H9 (cell line): Measurements from ENCODE around the gene TGM4. TPM values are rescaled to one million over a fixed set of nuclear protein-coding genes. Genes with fewer than 3 reads are reported as not detected.

Source experiments
- DNase-seq: peaks from one replicate; pipeline ENCODE4 v3.0.0-alpha.2; 2017
- H2AFZ ChIP-seq: one replicate; pipeline ENCODE4 v1.6.1; 2013; ENCODE audit warnings: mild to moderate bottlenecking, low read length, control low read depth, moderate library complexity
- H2AK5ac ChIP-seq: 2 replicates; pipeline ENCODE4 v1.6.1; 2013; ENCODE audit warnings: low read length, control low read depth, mixed read lengths; ENCODE audit not compliant: insufficient read length
- H2BK120ac ChIP-seq: one replicate; pipeline ENCODE4 v1.6.1; 2013; ENCODE audit warnings: low read depth, mild to moderate bottlenecking, low read length, control low read depth, inconsistent platforms; ENCODE audit not compliant: poor library complexity, severe bottlenecking
- H2BK12ac ChIP-seq: 2 replicates; pipeline ENCODE4 v1.6.1; 2013; ENCODE audit warnings: low read length, control low read depth, mixed read lengths, low read depth; ENCODE audit not compliant: insufficient read length
- H2BK15ac ChIP-seq: 2 replicates; pipeline ENCODE4 v1.6.1; 2013; ENCODE audit warnings: low read depth, low read length, control low read depth
- H2BK20ac ChIP-seq: one replicate; pipeline ENCODE4 v1.6.1; 2013; ENCODE audit warnings: low read depth, mild to moderate bottlenecking, low read length, control low read depth, inconsistent platforms; ENCODE audit not compliant: poor library complexity, severe bottlenecking
- H2BK5ac ChIP-seq: 2 replicates; pipeline ENCODE4 v1.6.1; 2013; ENCODE audit warnings: low read length, control low read depth, mixed read lengths; ENCODE audit not compliant: insufficient read length
- H3K14ac ChIP-seq: 2 replicates; pipeline ENCODE4 v1.6.1; 2013; ENCODE audit warnings: low read length, control low read depth; ENCODE audit not compliant: insufficient read depth
- H3K18ac ChIP-seq: 2 replicates; pipeline ENCODE4 v1.6.1; 2013; ENCODE audit warnings: low read depth, mild to moderate bottlenecking, mixed read lengths, low read length, control low read depth; ENCODE audit not compliant: insufficient read length
- H3K23ac ChIP-seq: 2 replicates; pipeline ENCODE4 v1.6.1; 2013; ENCODE audit warnings: low read length, control low read depth, mixed read lengths, low read depth; ENCODE audit not compliant: insufficient read length
- H3K23me2 ChIP-seq: 2 replicates; pipeline ENCODE4 v1.6.1; 2013; ENCODE audit warnings: low read depth, mild to moderate bottlenecking, mixed read lengths, low read length, control low read depth; ENCODE audit not compliant: insufficient read length, poor library complexity, severe bottlenecking
- H3K27ac ChIP-seq: 2 replicates; pipeline ENCODE4 v1.5.1; 2013; ENCODE audit warnings: low read length, control low read depth, mixed read lengths, low read depth; ENCODE audit not compliant: insufficient read length
- H3K27me3 ChIP-seq: 2 replicates; pipeline ENCODE4 v1.6.1; 2013; ENCODE audit warnings: low read length, control low read depth, inconsistent platforms; ENCODE audit not compliant: insufficient read depth
- H3K4ac ChIP-seq: 2 replicates; pipeline ENCODE4 v1.6.1; 2013; ENCODE audit warnings: low read depth, mild to moderate bottlenecking, control low read depth, inconsistent platforms, low read length, moderate library complexity
- H3K4me1 ChIP-seq: 2 replicates; pipeline ENCODE4 v1.6.1; 2013; ENCODE audit warnings: low read length, control low read depth, inconsistent platforms; ENCODE audit not compliant: insufficient read depth
- H3K4me2 ChIP-seq: 2 replicates; pipeline ENCODE4 v1.6.1; 2013; ENCODE audit warnings: low read length, control low read depth, mixed read lengths; ENCODE audit not compliant: insufficient read length, insufficient read depth
- H3K56ac ChIP-seq: 2 replicates; pipeline ENCODE4 v1.6.1; 2013; ENCODE audit warnings: low read depth, mild to moderate bottlenecking, mixed read lengths, low read length, control low read depth; ENCODE audit not compliant: insufficient read length
- H3K79me1 ChIP-seq: 2 replicates; pipeline ENCODE4 v1.6.1; 2013; ENCODE audit warnings: low read depth, mild to moderate bottlenecking, moderate library complexity, low read length, control low read depth, inconsistent platforms; ENCODE audit not compliant: insufficient read depth, poor library complexity, severe bottlenecking
- H3K79me2 ChIP-seq: 2 replicates; pipeline ENCODE4 v1.6.1; 2013; ENCODE audit warnings: low read length, control low read depth, inconsistent platforms; ENCODE audit not compliant: insufficient read depth
- H3K9ac ChIP-seq: 2 replicates; pipeline ENCODE4 v1.6.1; 2013; ENCODE audit warnings: low read length, control low read depth, mixed read lengths; ENCODE audit not compliant: insufficient read length; ENCODE audit errors: extremely low read depth
- H3K9me3 ChIP-seq: one replicate; pipeline ENCODE4 v1.6.1; 2013; ENCODE audit warnings: low read depth, low read length, inconsistent platforms; ENCODE audit not compliant: control insufficient read depth
- H3T11ph ChIP-seq: one replicate; pipeline ENCODE4 v1.6.1; 2013; ENCODE audit warnings: mild to moderate bottlenecking, low read length, control low read depth, inconsistent platforms
- H4K20me1 ChIP-seq: one replicate; pipeline ENCODE4 v1.6.1; 2013; ENCODE audit not compliant: control insufficient read depth, insufficient read length, insufficient read depth
- H4K5ac ChIP-seq: 2 replicates; pipeline ENCODE4 v1.6.1; 2013; ENCODE audit warnings: low read depth, mild to moderate bottlenecking, mixed read lengths, low read length, control low read depth; ENCODE audit not compliant: insufficient read length
- H4K8ac ChIP-seq: replicated peaks from 2 replicates; pipeline ENCODE4 v1.6.1; 2013; ENCODE audit warnings: low read length, control low read depth, mixed read lengths, low read depth; ENCODE audit not compliant: insufficient read length
- H4K91ac ChIP-seq: 2 replicates; pipeline ENCODE4 v1.6.1; 2013; ENCODE audit warnings: low read depth, mild to moderate bottlenecking, moderate library complexity, mixed read lengths, low read length, control low read depth; ENCODE audit not compliant: insufficient read length
- H3K27ac Mint-ChIP-seq, 3 experiments: 2 replicates in 2 of 3; 3 replicates in 1 of 3; pipeline ENCODE4 v1.8.0; 2020 to 2021; ENCODE audit warnings: mixed read lengths in 3 of 3, mild to moderate bottlenecking in 1 of 3, moderate library complexity in 1 of 3
- H3K27me3 Mint-ChIP-seq: 2 replicates; pipeline ENCODE4 v1.8.0; 2021; ENCODE audit warnings: low read depth, mild to moderate bottlenecking, moderate library complexity, mixed read lengths
- H3K36me3 Mint-ChIP-seq, 3 experiments: 2 replicates in 2 of 3; 3 replicates in 1 of 3; pipeline ENCODE4 v1.8.0; 2020 to 2021; ENCODE audit warnings: low read depth in 3 of 3, mixed read lengths in 3 of 3; ENCODE audit not compliant: insufficient read depth in 1 of 3
- H3K4me1 Mint-ChIP-seq, 2 experiments: 2 replicates each; pipeline ENCODE4 v1.8.0; 2020; ENCODE audit warnings: mixed read lengths in 2 of 2
- H3K4me3 Mint-ChIP-seq, 2 experiments: 2 replicates in 1 of 2; 3 replicates in 1 of 2; pipeline ENCODE4 v1.8.0; 2020 to 2021; ENCODE audit warnings: mild to moderate bottlenecking in 2 of 2, mixed read lengths in 2 of 2, moderate library complexity in 1 of 2
- H3K9me3 Mint-ChIP-seq, 2 experiments: 2 replicates in 1 of 2; 3 replicates in 1 of 2; pipeline ENCODE4 v1.8.0; 2020; ENCODE audit warnings: mild to moderate bottlenecking in 2 of 2, mixed read lengths in 2 of 2, moderate library complexity in 1 of 2
- CTCF ChIP-seq: fragments of 200-600 bp; sonication (generic); conservative IDR thresholded peaks from 3 replicates; pipeline ENCODE4 v1.8.0; 2021; ENCODE audit warnings: antibody characterized with exemption, mild to moderate bottlenecking
- WGBS: extraction: QIAGEN DNeasy Blood & Tissue Kit; methylation state at CpG from one replicate; pipeline ENCODE4 v1.1.7; 2013; ENCODE audit warnings: missing lambda C conversion rate, low lambda C conversion rate, mixed read lengths; ENCODE audit not compliant: insufficient read length; ENCODE audit errors: extremely low coverage; 5-methylcytosine and 5-hydroxymethylcytosine counted together
- total RNA-seq: library from RNA; stranded (reverse); gene quantifications from 2 replicates; pipeline ENCODE4 v1.2.1, GENCODE V29; 2021

The TGM4 gene
- total RNA-seq, 1 experiment from 2014 or later = not detected

- H3K9ac ChIP-seq = no peak overlapping the region
Observed at GRCh38 chr3:44883213-44883955, 9.0 kb downstream of the TGM4 start.

More at GRCh38 chr3:44883213-44883955, 9.0 kb downstream of the TGM4 start:
- Histone ChIP-seq H2BK20ac (no peak overlapping the region), H3T11ph (no peak overlapping the region), H3K23ac (no peak overlapping the region), H3K4ac (no peak overlapping the region), H3K4me2 (no peak overlapping the region), H2BK15ac (no peak overlapping the region), H3K9me3 (no peaks in the 10 kb centered on the region), H4K20me1 (no peaks in the 10 kb centered on the region), H2AK5ac (no peak overlapping the region), H4K91ac (no peak overlapping the region), H3K14ac (no peak overlapping the region; the same call in 1 of the 2 replicates), H3K27ac (no peak overlapping the region), H3K4me1 (peaks cover 5% of the 10 kb centered on the region; the same call in 1 of the 2 replicates), H4K8ac (no peak overlapping the region), H3K23me2 (no peaks in the 10 kb centered on the region), H2AFZ (no peak overlapping the region), H2BK5ac (no peak overlapping the region), H2BK12ac (no peak overlapping the region), H3K27me3 (no peaks in the 10 kb centered on the region), H4K5ac (no peak overlapping the region), H3K56ac (no peak overlapping the region), H3K18ac (no peak overlapping the region), H3K79me1 (no peaks in the 10 kb centered on the region), H3K79me2 (no peaks in the 10 kb centered on the region), H2BK120ac (no peak overlapping the region)
- no CpG with 5 or more reads among the region's 5 CpGs for WGBS
- peaks cover 0 to 2% (median 0%) of the 10 kb centered on the region in 3 experiments; a peak in 1 of 7 replicates for H3K36me3 Mint-ChIP-seq
- H3K9me3 Mint-ChIP-seq = peaks cover 2 to 4% of the 10 kb centered on the region in 2 experiments; a peak in 3 of 5 replicates
- no peak for DNase-seq
- no peak overlapping the region for H3K4me3 Mint-ChIP-seq
- peak; percentile 43; the same call in 2 of the 3 replicates for TF ChIP-seq CTCF
- H3K4me1 Mint-ChIP-seq = peaks cover 14% of the 10 kb centered on the region in 2 experiments
- H3K27me3 Mint-ChIP-seq = peaks cover 1% of the 10 kb centered on the region; the same call in 1 of the 2 replicates
- no peak overlapping the region for H3K27ac Mint-ChIP-seq
